ENCODE measurements around the gene COPRS. TPM values are rescaled to one million over a fixed set of nuclear protein-coding genes. Genes with fewer than 3 reads are reported as not detected.

The COPRS gene
- total RNA-seq, 1 experiment from 2014 or later, result 37.5 TPM

GRCh38 chr17:31808521-31809050 lies 50.5 kb downstream of the COPRS start (continued):
- TF ChIP-seq, protein P1, sequence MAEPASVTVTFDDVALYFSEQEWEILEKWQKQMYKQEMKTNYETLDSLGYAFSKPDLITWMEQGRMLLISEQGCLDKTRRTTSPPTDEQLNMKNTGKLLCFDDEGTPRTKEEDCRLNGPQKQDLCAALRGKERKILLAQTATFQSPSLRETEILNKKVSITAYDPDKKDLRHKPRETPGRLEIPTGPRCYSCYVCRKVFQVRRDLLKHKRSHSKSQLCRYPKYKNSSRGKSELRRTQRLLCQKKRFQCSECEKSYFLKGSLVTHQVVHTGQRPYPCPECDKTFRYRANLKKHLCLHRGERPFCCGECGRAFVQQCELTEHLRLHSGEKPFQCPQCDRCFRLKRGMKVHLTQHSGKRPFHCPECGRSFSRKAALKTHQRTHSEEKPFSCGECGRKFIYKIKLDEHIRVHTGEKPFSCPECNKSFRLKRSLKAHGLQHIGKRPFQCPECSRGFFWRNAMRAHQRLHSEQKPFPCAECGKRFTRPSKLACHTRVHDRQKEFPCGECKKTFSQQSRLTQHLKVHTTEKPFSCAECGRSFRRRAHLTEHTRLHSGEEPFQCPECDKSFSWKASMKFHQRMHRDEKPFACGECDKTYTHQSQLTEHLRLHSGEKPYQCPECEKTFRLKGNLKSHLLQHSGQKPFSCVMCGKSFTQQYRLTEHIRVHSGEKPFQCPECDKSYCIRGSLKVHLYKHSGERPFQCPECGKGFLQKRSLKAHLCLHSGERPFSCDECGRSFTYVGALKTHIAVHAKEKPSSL (CRISPR knock-in tag; conservative IDR thresholded peaks at IDR 0.05), result no peak
- TF ChIP-seq, protein P2, sequence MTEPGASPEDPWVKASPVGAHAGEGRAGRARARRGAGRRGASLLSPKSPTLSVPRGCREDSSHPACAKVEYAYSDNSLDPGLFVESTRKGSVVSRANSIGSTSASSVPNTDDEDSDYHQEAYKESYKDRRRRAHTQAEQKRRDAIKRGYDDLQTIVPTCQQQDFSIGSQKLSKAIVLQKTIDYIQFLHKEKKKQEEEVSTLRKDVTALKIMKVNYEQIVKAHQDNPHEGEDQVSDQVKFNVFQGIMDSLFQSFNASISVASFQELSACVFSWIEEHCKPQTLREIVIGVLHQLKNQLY (CRISPR knock-in tag; IDR thresholded peaks at IDR 0.05), result no peak
- no peak for TF ChIP-seq ZNF423 (CRISPR knock-in tag; IDR thresholded peaks at IDR 0.05)
- TF ChIP-seq, protein P3, sequence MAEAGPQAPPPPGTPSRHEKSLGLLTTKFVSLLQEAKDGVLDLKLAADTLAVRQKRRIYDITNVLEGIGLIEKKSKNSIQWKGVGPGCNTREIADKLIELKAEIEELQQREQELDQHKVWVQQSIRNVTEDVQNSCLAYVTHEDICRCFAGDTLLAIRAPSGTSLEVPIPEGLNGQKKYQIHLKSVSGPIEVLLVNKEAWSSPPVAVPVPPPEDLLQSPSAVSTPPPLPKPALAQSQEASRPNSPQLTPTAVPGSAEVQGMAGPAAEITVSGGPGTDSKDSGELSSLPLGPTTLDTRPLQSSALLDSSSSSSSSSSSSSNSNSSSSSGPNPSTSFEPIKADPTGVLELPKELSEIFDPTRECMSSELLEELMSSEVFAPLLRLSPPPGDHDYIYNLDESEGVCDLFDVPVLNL (CRISPR knock-in tag; IDR thresholded peaks at IDR 0.05; ENCODE audit: borderline replicate concordance, low read depth), result no peak
- no peak for TF ChIP-seq SMAD3 (CRISPR knock-in tag; IDR thresholded peaks at IDR 0.05; ENCODE audit: borderline replicate concordance)
- no peak for TF ChIP-seq GABPB1 (CRISPR knock-in tag; IDR thresholded peaks at IDR 0.05)

DNA sequence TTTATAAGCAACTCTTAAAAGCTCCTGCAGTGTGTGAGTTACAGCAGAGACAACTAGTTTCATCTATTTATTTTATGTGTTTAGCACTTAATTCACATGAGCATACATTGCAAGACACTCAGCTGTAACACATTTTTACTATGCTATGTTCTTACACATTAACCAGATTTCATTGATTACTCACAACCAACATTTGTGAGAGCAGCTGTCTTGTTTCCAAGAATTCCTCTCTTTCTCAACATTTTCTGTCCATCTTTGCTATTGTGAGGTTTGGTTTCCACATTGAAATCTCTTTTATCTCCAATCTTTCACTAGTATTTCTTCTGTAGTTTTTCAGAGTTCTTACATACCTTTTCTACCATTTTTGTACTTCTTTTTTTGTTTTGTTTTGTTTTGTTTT lies 51.2 kb downstream of the COPRS start:
- POLR2A ChIA-PET, result interaction anchor here (0.6 kb wide), 1 partner anchor 230 kb away, joined by 3 read pairs; no protein-coding TSS in a partner anchor
- no peaks in the 10 kb centered on the region; the same call in 1 of the 2 replicates for H3K27me3 Mint-ChIP-seq (ENCODE audit: low read depth)
- no peaks in the 10 kb centered on the region for H3K9me3 Mint-ChIP-seq
- H3K36me3 Mint-ChIP-seq, result no peaks in the 10 kb centered on the region
- ATAC-seq (no peak), DNase-seq (ENCODE audit: low spot score) (no peak)
- CTCF ChIA-PET, result no interaction called here
- peaks cover 2% of the 10 kb centered on the region; the same call in 1 of the 2 replicates for H3K4me1 Mint-ChIP-seq
- no peak overlapping the region for H3K4me3 Mint-ChIP-seq
- no peak overlapping the region for H3K27ac Mint-ChIP-seq
- TF ChIP-seq ZNF232 (CRISPR knock-in tag; IDR thresholded peaks at IDR 0.05), result no peak
- TF ChIP-seq NFATC4 (CRISPR knock-in tag; IDR thresholded peaks at IDR 0.05), result no peak
- no peak for TF ChIP-seq MYBL2 (CRISPR knock-in tag; IDR thresholded peaks at IDR 0.05)
- no peak for TF ChIP-seq FOXP1 (CRISPR knock-in tag; IDR thresholded peaks at IDR 0.05; ENCODE audit: borderline replicate concordance)
- no peak for TF ChIP-seq AFF4 (CRISPR knock-in tag; IDR thresholded peaks at IDR 0.05; ENCODE audit: borderline replicate concordance)
- TF ChIP-seq, protein P4, sequence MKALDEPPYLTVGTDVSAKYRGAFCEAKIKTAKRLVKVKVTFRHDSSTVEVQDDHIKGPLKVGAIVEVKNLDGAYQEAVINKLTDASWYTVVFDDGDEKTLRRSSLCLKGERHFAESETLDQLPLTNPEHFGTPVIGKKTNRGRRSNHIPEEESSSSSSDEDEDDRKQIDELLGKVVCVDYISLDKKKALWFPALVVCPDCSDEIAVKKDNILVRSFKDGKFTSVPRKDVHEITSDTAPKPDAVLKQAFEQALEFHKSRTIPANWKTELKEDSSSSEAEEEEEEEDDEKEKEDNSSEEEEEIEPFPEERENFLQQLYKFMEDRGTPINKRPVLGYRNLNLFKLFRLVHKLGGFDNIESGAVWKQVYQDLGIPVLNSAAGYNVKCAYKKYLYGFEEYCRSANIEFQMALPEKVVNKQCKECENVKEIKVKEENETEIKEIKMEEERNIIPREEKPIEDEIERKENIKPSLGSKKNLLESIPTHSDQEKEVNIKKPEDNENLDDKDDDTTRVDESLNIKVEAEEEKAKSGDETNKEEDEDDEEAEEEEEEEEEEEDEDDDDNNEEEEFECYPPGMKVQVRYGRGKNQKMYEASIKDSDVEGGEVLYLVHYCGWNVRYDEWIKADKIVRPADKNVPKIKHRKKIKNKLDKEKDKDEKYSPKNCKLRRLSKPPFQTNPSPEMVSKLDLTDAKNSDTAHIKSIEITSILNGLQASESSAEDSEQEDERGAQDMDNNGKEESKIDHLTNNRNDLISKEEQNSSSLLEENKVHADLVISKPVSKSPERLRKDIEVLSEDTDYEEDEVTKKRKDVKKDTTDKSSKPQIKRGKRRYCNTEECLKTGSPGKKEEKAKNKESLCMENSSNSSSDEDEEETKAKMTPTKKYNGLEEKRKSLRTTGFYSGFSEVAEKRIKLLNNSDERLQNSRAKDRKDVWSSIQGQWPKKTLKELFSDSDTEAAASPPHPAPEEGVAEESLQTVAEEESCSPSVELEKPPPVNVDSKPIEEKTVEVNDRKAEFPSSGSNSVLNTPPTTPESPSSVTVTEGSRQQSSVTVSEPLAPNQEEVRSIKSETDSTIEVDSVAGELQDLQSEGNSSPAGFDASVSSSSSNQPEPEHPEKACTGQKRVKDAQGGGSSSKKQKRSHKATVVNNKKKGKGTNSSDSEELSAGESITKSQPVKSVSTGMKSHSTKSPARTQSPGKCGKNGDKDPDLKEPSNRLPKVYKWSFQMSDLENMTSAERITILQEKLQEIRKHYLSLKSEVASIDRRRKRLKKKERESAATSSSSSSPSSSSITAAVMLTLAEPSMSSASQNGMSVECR (CRISPR knock-in tag; IDR thresholded peaks at IDR 0.05; ENCODE audit: borderline replicate concordance), result no peak
- TF ChIP-seq ZBTB21 (CRISPR knock-in tag; IDR thresholded peaks at IDR 0.05; ENCODE audit: borderline replicate concordance), result no peak
- no peak for TF ChIP-seq ZNF396 (CRISPR knock-in tag; IDR thresholded peaks at IDR 0.05; ENCODE audit: borderline replicate concordance)
- TF ChIP-seq, protein P3 (CRISPR knock-in tag; IDR thresholded peaks at IDR 0.05; ENCODE audit: borderline replicate concordance, low read depth), result no peak
- no peak for TF ChIP-seq E2F5 (CRISPR knock-in tag; IDR thresholded peaks at IDR 0.05)
- TF ChIP-seq, protein P5, sequence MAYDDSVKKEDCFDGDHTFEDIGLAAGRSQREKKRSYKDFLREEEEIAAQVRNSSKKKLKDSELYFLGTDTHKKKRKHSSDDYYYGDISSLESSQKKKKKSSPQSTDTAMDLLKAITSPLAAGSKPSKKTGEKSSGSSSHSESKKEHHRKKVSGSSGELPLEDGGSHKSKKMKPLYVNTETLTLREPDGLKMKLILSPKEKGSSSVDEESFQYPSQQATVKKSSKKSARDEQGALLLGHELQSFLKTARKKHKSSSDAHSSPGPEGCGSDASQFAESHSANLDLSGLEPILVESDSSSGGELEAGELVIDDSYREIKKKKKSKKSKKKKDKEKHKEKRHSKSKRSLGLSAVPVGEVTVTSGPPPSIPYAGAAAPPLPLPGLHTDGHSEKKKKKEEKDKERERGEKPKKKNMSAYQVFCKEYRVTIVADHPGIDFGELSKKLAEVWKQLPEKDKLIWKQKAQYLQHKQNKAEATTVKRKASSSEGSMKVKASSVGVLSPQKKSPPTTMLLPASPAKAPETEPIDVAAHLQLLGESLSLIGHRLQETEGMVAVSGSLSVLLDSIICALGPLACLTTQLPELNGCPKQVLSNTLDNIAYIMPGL (CRISPR knock-in tag; IDR thresholded peaks at IDR 0.05), result no peak
- no peak for TF ChIP-seq ELF4 (CRISPR knock-in tag; IDR thresholded peaks at IDR 0.05; ENCODE audit: low read depth)
